Measurements from ENCODE around the gene NCAM2.

Gene NCAM2

GRCh38 chr21:21236996-21237395 lies 238.8 kb downstream of the NCAM2 start:
- DNase-seq (ENCODE audit: low spot score in 2 of 2) (no peak), ATAC-seq (no peak)
- Mint-ChIP-seq H3K9me3 (peaks cover 4% of the 10 kb centered on the region), H3K27ac (no peak overlapping the region), H3K4me3 (no peak overlapping the region), H3K36me3 (no peaks in the 10 kb centered on the region), H3K4me1 (no peaks in the 10 kb centered on the region)

GRCh38 chr21:21238629-21239400 lies 240.6 kb downstream of the NCAM2 start:
- Mint-ChIP-seq H3K36me3 (no peaks in the 10 kb centered on the region), H3K27ac (no peak overlapping the region), H3K9me3 (peaks cover 3% of the 10 kb centered on the region), H3K4me1 (no peaks in the 10 kb centered on the region), H3K4me3 (no peak overlapping the region)
- no peak for ATAC-seq
- no peak for DNase-seq (ENCODE audit: low spot score in 2 of 2)

- peaks cover 12% of the 10 kb centered on the region for H3K9me3 Mint-ChIP-seq
- DNase-seq (ENCODE audit: low spot score in 2 of 2) = no peak
- ATAC-seq = no peak
- no peak overlapping the region for H3K4me3 Mint-ChIP-seq
- H3K36me3 Mint-ChIP-seq = no peaks in the 10 kb centered on the region
- no peaks in the 10 kb centered on the region for H3K4me1 Mint-ChIP-seq
- no peak overlapping the region for H3K27ac Mint-ChIP-seq
These were observed 243.2 kb downstream of the NCAM2 start for GRCh38 chr21:21241391-21241790.

GRCh38 chr21:21246007-21246406 lies 247.8 kb downstream of the NCAM2 start:
- no peak for DNase-seq (ENCODE audit: low spot score in 2 of 2)
- H3K9me3 Mint-ChIP-seq = peaks cover 9% of the 10 kb centered on the region
- no peaks in the 10 kb centered on the region for H3K4me1 Mint-ChIP-seq
- no peak overlapping the region for H3K4me3 Mint-ChIP-seq
- H3K27ac Mint-ChIP-seq = no peak overlapping the region
- no peaks in the 10 kb centered on the region for H3K36me3 Mint-ChIP-seq
- no peak for ATAC-seq

GRCh38 chr21:21247424-21247823 lies 249.2 kb downstream of the NCAM2 start:
- no peak overlapping the region for H3K4me3 Mint-ChIP-seq
- ATAC-seq (no peak), DNase-seq (ENCODE audit: low spot score in 2 of 2) (no peak)
- no peaks in the 10 kb centered on the region for H3K36me3 Mint-ChIP-seq
- no peak overlapping the region for H3K27ac Mint-ChIP-seq
- H3K4me1 Mint-ChIP-seq = no peaks in the 10 kb centered on the region
- H3K9me3 Mint-ChIP-seq = peaks cover 9% of the 10 kb centered on the region

GRCh38 chr21:21262048-21262447 lies 263.8 kb downstream of the NCAM2 start:
- no peak overlapping the region for H3K4me3 Mint-ChIP-seq

GRCh38 chr21:21268061-21268471 lies 269.9 kb downstream of the NCAM2 start:
- DNase-seq (ENCODE audit: low spot score in 2 of 2) (no peak), ATAC-seq (no peak)
- Mint-ChIP-seq H3K9me3 (peaks cover 12% of the 10 kb centered on the region), H3K4me3 (no peak overlapping the region), H3K4me1 (no peaks in the 10 kb centered on the region), H3K36me3 (no peaks in the 10 kb centered on the region), H3K27ac (no peak overlapping the region)

More at GRCh38 chr21:21262048-21262447, 263.8 kb downstream of the NCAM2 start:
- no peak for DNase-seq (ENCODE audit: low spot score in 2 of 2)
- peaks cover 16% of the 10 kb centered on the region for H3K9me3 Mint-ChIP-seq
- H3K4me1 Mint-ChIP-seq = no peaks in the 10 kb centered on the region
- no peak overlapping the region for H3K27ac Mint-ChIP-seq
- ATAC-seq = no peak
- no peaks in the 10 kb centered on the region for H3K36me3 Mint-ChIP-seq

GRCh38 chr21:21268885-21269284 lies 270.7 kb downstream of the NCAM2 start:
- ATAC-seq = no peak
- H3K27ac Mint-ChIP-seq = no peak overlapping the region

GRCh38 chr21:21279193-21279901 lies 281.1 kb downstream of the NCAM2 start:
- H3K4me3 Mint-ChIP-seq = no peak overlapping the region
- ATAC-seq (no peak), DNase-seq (ENCODE audit: low spot score in 2 of 2) (no peak)
- H3K27ac Mint-ChIP-seq = no peak overlapping the region
- no peaks in the 10 kb centered on the region for H3K36me3 Mint-ChIP-seq
- H3K9me3 Mint-ChIP-seq = peaks cover 13% of the 10 kb centered on the region
- no peaks in the 10 kb centered on the region for H3K4me1 Mint-ChIP-seq

More at GRCh38 chr21:21268885-21269284, 270.7 kb downstream of the NCAM2 start:
- DNase-seq (ENCODE audit: low spot score in 2 of 2) = no peak
- H3K4me1 Mint-ChIP-seq = no peaks in the 10 kb centered on the region
- H3K36me3 Mint-ChIP-seq = no peaks in the 10 kb centered on the region
- H3K9me3 Mint-ChIP-seq = peaks cover 17% of the 10 kb centered on the region
- no peak overlapping the region for H3K4me3 Mint-ChIP-seq

GRCh38 chr21:21283810-21284209 lies 285.6 kb downstream of the NCAM2 start:
- H3K4me3 Mint-ChIP-seq = no peak overlapping the region
- ATAC-seq (no peak), DNase-seq (ENCODE audit: low spot score in 2 of 2) (no peak)
- no peak overlapping the region for H3K27ac Mint-ChIP-seq
- no peaks in the 10 kb centered on the region for H3K36me3 Mint-ChIP-seq
- H3K9me3 Mint-ChIP-seq = peaks cover 1% of the 10 kb centered on the region
- H3K4me1 Mint-ChIP-seq = no peaks in the 10 kb centered on the region

- Mint-ChIP-seq H3K27ac (no peak overlapping the region), H3K4me3 (no peak overlapping the region), H3K4me1 (no peaks in the 10 kb centered on the region), H3K9me3 (peaks cover 9% of the 10 kb centered on the region), H3K36me3 (no peaks in the 10 kb centered on the region)
- DNase-seq (ENCODE audit: low spot score in 2 of 2) (no peak), ATAC-seq (no peak)
These were observed 288.1 kb downstream of the NCAM2 start for GRCh38 chr21:21286170-21286798.

- H3K4me3 Mint-ChIP-seq = no peak overlapping the region
- no peaks in the 10 kb centered on the region for H3K4me1 Mint-ChIP-seq
- peaks cover 15% of the 10 kb centered on the region for H3K9me3 Mint-ChIP-seq
- no peak overlapping the region for H3K27ac Mint-ChIP-seq
- DNase-seq (ENCODE audit: low spot score in 2 of 2) = no peak
- no peak for ATAC-seq
- no peaks in the 10 kb centered on the region for H3K36me3 Mint-ChIP-seq
These were observed 292.5 kb downstream of the NCAM2 start for GRCh38 chr21:21290751-21291150.

- no peak for DNase-seq (ENCODE audit: low spot score in 2 of 2)
- H3K36me3 Mint-ChIP-seq = no peaks in the 10 kb centered on the region
These were observed 293.8 kb downstream of the NCAM2 start for GRCh38 chr21:21291883-21292569.

GRCh38 chr21:21295303-21295702 lies 297.1 kb downstream of the NCAM2 start:
- Mint-ChIP-seq H3K36me3 (no peaks in the 10 kb centered on the region), H3K4me3 (no peak overlapping the region), H3K9me3 (peaks cover 11% of the 10 kb centered on the region), H3K27ac (no peak overlapping the region), H3K4me1 (no peaks in the 10 kb centered on the region)
- no peak for DNase-seq (ENCODE audit: low spot score in 2 of 2)
- no peak for ATAC-seq

More at GRCh38 chr21:21291883-21292569, 293.8 kb downstream of the NCAM2 start:
- no peak for ATAC-seq
- Mint-ChIP-seq H3K27ac (no peak overlapping the region), H3K9me3 (peaks cover 20% of the 10 kb centered on the region), H3K4me1 (no peaks in the 10 kb centered on the region), H3K4me3 (no peak overlapping the region)

GRCh38 chr21:21297211-21297610 lies 299.0 kb downstream of the NCAM2 start:
- H3K4me3 Mint-ChIP-seq = no peak overlapping the region
- H3K36me3 Mint-ChIP-seq = no peaks in the 10 kb centered on the region
- ATAC-seq (no peak), DNase-seq (ENCODE audit: low spot score in 2 of 2) (no peak)
- no peaks in the 10 kb centered on the region for H3K4me1 Mint-ChIP-seq
- H3K9me3 Mint-ChIP-seq = peaks cover 11% of the 10 kb centered on the region
- H3K27ac Mint-ChIP-seq = no peak overlapping the region

All from stimulated activated effector memory CD8-positive, alpha-beta T cell treated with anti-CD3 and anti-CD28 coated beads, Interleukin-12 subunit alpha, Interleukin-12 subunit beta, amount 100 ng/mL, for 72 hours (primary cell).